Hepatocyte (in vitro differentiated cells): ENCODE results near the gene CTPS2. TPM values are rescaled to one million over a fixed set of nuclear protein-coding genes. Genes with fewer than 3 reads are reported as not detected.
A peak's percentile ranks its signal among the peaks of the same experiment; 100 is the strongest.

ENCODE experiments used
- DNase-seq: peaks from one replicate; pipeline ENCODE4 v3.0.0-alpha.2; 2016; ENCODE audit warnings: low spot score
- H2AFZ ChIP-seq: fragments of 200-600 bp; sonication (generic); 2 replicates; pipeline ENCODE4 v1.6.0; 2016; ENCODE audit warnings: antibody characterized with exemption, mild to moderate bottlenecking
- H3K27ac ChIP-seq: fragments of 200-600 bp; sonication (generic); 2 replicates; pipeline ENCODE4 v1.5.1; 2016; ENCODE audit warnings: mild to moderate bottlenecking
- H3K27me3 ChIP-seq: fragments of 200-600 bp; sonication (generic); 2 replicates; pipeline ENCODE4 v1.6.1; 2016
- H3K36me3 ChIP-seq: fragments of 200-600 bp; sonication (generic); replicated peaks from 2 replicates; pipeline ENCODE4 v1.5.1; 2016; ENCODE audit warnings: low read depth; ENCODE audit not compliant: insufficient read depth
- H3K4me1 ChIP-seq: fragments of 200-600 bp; sonication (generic); 2 replicates; pipeline ENCODE4 v1.5.1; 2016; ENCODE audit warnings: mild to moderate bottlenecking, moderate library complexity; ENCODE audit not compliant: insufficient read depth
- H3K4me2 ChIP-seq: fragments of 200-600 bp; sonication (generic); 2 replicates; pipeline ENCODE4 v1.6.0; 2016
- H3K4me3 ChIP-seq: fragments of 200-600 bp; sonication (generic); 2 replicates; pipeline ENCODE4 v1.5.1; 2016; ENCODE audit warnings: mild to moderate bottlenecking
- H3K79me2 ChIP-seq: fragments of 200-600 bp; sonication (generic); 2 replicates; pipeline ENCODE4 v1.6.0; 2017; ENCODE audit warnings: mild to moderate bottlenecking
- H3K9me2 ChIP-seq: fragments of 200-600 bp; sonication (generic); replicated peaks from 2 replicates; pipeline ENCODE4 v1.6.0; 2017; ENCODE audit warnings: mild to moderate bottlenecking; ENCODE audit not compliant: insufficient read depth
- H3K9me3 ChIP-seq: fragments of 200-600 bp; sonication (generic); 2 replicates; pipeline ENCODE4 v1.5.1; 2016; ENCODE audit warnings: low read depth, mild to moderate bottlenecking
- H4K20me1 ChIP-seq: fragments of 200-600 bp; sonication (generic); 2 replicates; pipeline ENCODE4 v1.6.0; 2016; ENCODE audit warnings: mild to moderate bottlenecking; ENCODE audit not compliant: insufficient read depth, poor library complexity, severe bottlenecking
- EZH2 ChIP-seq: fragments of 200-600 bp; sonication (generic); IDR thresholded peaks from 2 replicates; pipeline ENCODE4 v1.6.1; 2016; ENCODE audit warnings: antibody characterized with exemption, mild to moderate bottlenecking, borderline replicate concordance
- EZH2phosphoT487 ChIP-seq: fragments of 200-600 bp; sonication (generic); IDR thresholded peaks from one replicate; pipeline ENCODE4 v1.6.1; 2018; ENCODE audit warnings: antibody characterized with exemption, mild to moderate bottlenecking, low read depth, moderate library complexity; ENCODE audit not compliant: unreplicated experiment, severe bottlenecking
- WGBS: methylation state at CpG from one replicate; pipeline ENCODE4 v1.1.6; 2016; ENCODE audit warnings: low lambda C conversion rate; ENCODE audit errors: missing lambda C conversion rate; 5-methylcytosine and 5-hydroxymethylcytosine counted together
- polyA plus RNA-seq: library from polyadenylated mRNA; unstranded; fragments of >200 nt; fragmentation: Nextera tagmentation; extraction: Ambion mirVana; gene quantifications from 2 replicates; pipeline ENCODE4 v1.2.1, GENCODE V29; 2016
- total RNA-seq: library from RNA; depleted of rRNA; stranded (reverse); fragments of >200 nt; gene quantifications from 2 replicates; pipeline ENCODE4 v1.2.3, GENCODE V29; 2014
- TF ChIP-seq, protein P1 (sequence below): fragments of 200-600 bp; sonication (generic); IDR thresholded peaks from 2 replicates; pipeline ENCODE4 v1.5.1; 2016; ENCODE audit warnings: antibody characterized with exemption, mild to moderate bottlenecking; ENCODE audit not compliant: poor library complexity

CTPS2 gene
- total and polyA plus RNA-seq, 2 experiments from 2014 or later, result 26.2 to 55.7 TPM

DNA sequence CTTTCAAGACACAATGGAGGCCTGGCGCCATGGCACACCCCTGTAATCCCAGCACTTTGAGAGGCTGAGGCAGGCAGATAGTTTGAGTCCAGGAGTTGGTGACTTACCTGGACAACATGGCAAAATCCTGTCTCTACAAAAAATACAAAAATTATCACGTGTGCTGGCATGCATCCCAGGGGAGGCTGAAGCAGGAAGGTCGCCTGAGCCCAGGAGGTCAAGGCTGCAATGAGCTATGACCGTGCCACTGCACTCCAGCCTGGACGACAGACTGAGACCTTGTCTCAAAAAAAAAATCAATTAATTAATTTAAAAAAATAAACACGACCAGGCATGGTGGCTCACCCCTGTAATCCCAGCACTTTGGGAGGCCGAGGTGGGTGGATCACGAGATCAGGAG, 2.0 kb upstream of the CTPS2 start:
- no peak for DNase-seq
- no peaks in the 10 kb centered on the region for H3K36me3 ChIP-seq

DNA sequence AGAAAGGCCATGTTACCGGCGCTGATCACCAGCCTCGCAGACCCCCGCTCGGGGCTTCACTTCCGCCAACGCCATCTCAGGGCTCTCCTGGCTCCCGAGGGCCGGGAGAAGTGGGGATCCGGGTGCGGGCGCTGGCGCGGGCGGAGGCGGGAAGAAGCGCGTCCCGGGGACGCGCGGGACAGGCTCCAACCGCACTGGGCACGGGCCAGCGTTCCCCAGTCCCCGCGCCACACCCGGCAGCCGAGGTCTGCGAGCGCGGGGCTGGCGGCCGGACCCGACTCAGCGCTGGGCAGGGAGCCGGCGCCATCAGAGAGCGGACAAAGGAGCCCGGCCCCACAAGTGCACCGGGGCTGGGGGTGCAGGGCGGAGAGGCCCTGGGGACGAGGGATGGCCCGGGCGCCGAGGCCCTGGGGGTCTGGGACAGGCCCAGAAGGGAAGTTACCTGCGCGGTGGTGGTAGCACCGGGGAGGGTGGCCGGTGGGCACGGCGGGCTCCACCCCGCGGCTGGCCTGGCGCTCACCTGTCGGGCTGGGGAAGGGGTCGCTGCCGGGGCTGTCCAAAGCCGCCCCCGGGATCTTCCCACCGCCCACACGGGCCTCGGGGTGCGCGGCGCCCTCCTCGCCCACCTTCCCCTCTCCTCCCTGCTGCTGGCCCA, 449 bp downstream of the CTPS2 start:
- Histone ChIP-seq H3K4me1 (no peaks in the 10 kb centered on the region), H3K9me2 (no peaks in the 10 kb centered on the region), H4K20me1 (no peaks in the 10 kb centered on the region), H2AFZ (peak overlapping the region; percentile 92), H3K4me3 (peak overlapping the region; percentile 46), H3K79me2 (peaks cover 49% of the 10 kb centered on the region), H3K36me3 (no peaks in the 10 kb centered on the region), H3K4me2 (peak overlapping the region; percentile 79), H3K27ac (peak overlapping the region; percentile 87), H3K9me3 (no peaks in the 10 kb centered on the region), H3K27me3 (no peaks in the 10 kb centered on the region)
- peak; percentile 55 for DNase-seq
- WGBS, result 1% methylated on average over 45 of the region's 67 CpGs
- TF ChIP-seq, protein P1, sequence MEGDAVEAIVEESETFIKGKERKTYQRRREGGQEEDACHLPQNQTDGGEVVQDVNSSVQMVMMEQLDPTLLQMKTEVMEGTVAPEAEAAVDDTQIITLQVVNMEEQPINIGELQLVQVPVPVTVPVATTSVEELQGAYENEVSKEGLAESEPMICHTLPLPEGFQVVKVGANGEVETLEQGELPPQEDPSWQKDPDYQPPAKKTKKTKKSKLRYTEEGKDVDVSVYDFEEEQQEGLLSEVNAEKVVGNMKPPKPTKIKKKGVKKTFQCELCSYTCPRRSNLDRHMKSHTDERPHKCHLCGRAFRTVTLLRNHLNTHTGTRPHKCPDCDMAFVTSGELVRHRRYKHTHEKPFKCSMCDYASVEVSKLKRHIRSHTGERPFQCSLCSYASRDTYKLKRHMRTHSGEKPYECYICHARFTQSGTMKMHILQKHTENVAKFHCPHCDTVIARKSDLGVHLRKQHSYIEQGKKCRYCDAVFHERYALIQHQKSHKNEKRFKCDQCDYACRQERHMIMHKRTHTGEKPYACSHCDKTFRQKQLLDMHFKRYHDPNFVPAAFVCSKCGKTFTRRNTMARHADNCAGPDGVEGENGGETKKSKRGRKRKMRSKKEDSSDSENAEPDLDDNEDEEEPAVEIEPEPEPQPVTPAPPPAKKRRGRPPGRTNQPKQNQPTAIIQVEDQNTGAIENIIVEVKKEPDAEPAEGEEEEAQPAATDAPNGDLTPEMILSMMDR, result no peak
- TF ChIP-seq EZH2phosphoT487, result no peak
- no peak for TF ChIP-seq EZH2

More for the DNA sequence above, 2.0 kb upstream of the CTPS2 start:
- Histone ChIP-seq H2AFZ (no peak overlapping the region), H3K27ac (no peak overlapping the region), H3K4me2 (no peak overlapping the region), H3K4me1 (no peaks in the 10 kb centered on the region), H3K4me3 (no peak overlapping the region), H4K20me1 (no peaks in the 10 kb centered on the region), H3K9me3 (no peaks in the 10 kb centered on the region), H3K79me2 (peaks cover 30% of the 10 kb centered on the region), H3K27me3 (no peaks in the 10 kb centered on the region), H3K9me2 (no peaks in the 10 kb centered on the region)
- 92% methylated on average over 8 of the region's 8 CpGs for WGBS
- TF ChIP-seq EZH2 (no peak), EZH2phosphoT487 (no peak)
- TF ChIP-seq, protein P1, result no peak

DNA sequence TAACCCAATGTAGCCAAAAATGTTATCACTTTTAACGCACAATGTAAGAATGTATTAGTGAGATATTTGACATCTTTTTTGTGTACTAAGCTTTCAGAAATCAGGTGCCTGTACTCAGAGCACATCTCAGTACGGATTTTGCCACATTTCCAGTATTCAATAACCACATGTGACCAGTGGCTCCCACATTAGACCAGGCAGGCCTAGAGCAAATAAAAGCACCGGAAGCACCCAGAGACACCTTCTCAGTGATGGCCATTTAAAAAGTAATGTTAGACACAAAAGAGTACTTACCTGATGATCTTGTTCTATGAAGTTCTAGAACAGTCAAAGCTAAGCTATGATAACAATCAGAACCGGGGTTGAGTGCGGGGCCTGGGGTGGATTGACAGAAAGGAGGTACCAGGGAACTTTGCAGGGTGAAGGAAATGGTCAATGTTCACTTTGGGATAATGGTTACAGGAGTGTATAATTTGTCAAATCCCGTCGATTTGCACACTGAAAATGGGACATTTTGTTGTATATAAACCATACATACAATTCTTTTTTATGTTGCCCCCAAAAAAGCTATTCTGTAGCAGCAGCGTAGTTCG, 1.2 kb downstream of the CTPS2 start:
- no peak for TF ChIP-seq EZH2
- TF ChIP-seq, protein P1, result no peak
- no peak for TF ChIP-seq EZH2phosphoT487
- Histone ChIP-seq H3K4me1 (no peaks in the 10 kb centered on the region), H3K79me2 (peaks cover 50% of the 10 kb centered on the region), H3K9me2 (no peaks in the 10 kb centered on the region), H3K27ac (peak overlapping the region; percentile 87), H2AFZ (peak overlapping the region; percentile 92), H3K4me2 (peak overlapping the region; percentile 79), H3K9me3 (no peaks in the 10 kb centered on the region), H3K36me3 (no peaks in the 10 kb centered on the region), H3K4me3 (peak overlapping the region; percentile 46), H3K27me3 (no peaks in the 10 kb centered on the region), H4K20me1 (no peaks in the 10 kb centered on the region)
- WGBS, result 24% methylated on average over 9 of the region's 9 CpGs
- DNase-seq, result peak; percentile 23
